Kasumi-1 (cell line): ENCODE measurements around the gene HOOK2.
A peak's percentile ranks its signal among the peaks of the same experiment; 100 is the strongest.
"Not testable (repeated sequence)": the region's sequence is repeated elsewhere in the genome, so short reads cannot be mapped to it uniquely, and the experiment has no call there.

Experiments used
- DNase-seq, 2 experiments: peaks; one replicate each; lab custom pipeline; 2025; lab: John Stamatoyannopoulos, UW

The HOOK2 gene

GRCh38 chr19:12752056-12752781 is 23.1 kb downstream of the HOOK2 start:
- no peak for DNase-seq

GRCh38 chr19:12751635-12752034 is 23.7 kb downstream of the HOOK2 start, which contains the start of gene BEST2:
TSS of gene BEST2 (plus strand) at chr19:12751791. CDS start at chr19:12752593, 802 bp downstream.
- no peak for DNase-seq

GRCh38 chr19:12750851-12751250 is 24.5 kb downstream of the HOOK2 start:
- DNase-seq = no peak

GRCh38 chr19:12749938-12750521 is 25.3 kb downstream of the HOOK2 start:
- peak in 1 of 2 experiments; percentile 35 for DNase-seq

- no peak for DNase-seq
Observed at GRCh38 chr19:12748489-12748888, 26.9 kb downstream of the HOOK2 start.

GRCh38 chr19:12745166-12745897 is 30.0 kb downstream of the HOOK2 start:
- DNase-seq = no peak

- no peak for DNase-seq
Observed at GRCh38 chr19:12737835-12738351, 37.5 kb downstream of the HOOK2 start.

GRCh38 chr19:12736995-12737834 is 38.1 kb downstream of the HOOK2 start, which contains the start of gene GET3:
TSS of gene GET3 (plus strand) at chr19:12737497. CDS start at chr19:12737506, 9 bp downstream.
- peak; percentile 99 to 100 for DNase-seq

GRCh38 chr19:12733369-12734214 is 41.8 kb downstream of the HOOK2 start:
- peak; percentile 73 to 82 for DNase-seq

GRCh38 chr19:12731337-12731736 is 44.0 kb downstream of the HOOK2 start:
- DNase-seq = no peak

- DNase-seq = peak; percentile 44 to 49
Observed at GRCh38 chr19:12730064-12730463, 45.3 kb downstream of the HOOK2 start.

GRCh38 chr19:12727745-12728433 is 47.5 kb downstream of the HOOK2 start:
- no peak for DNase-seq

GRCh38 chr19:12726988-12727316 is 48.4 kb downstream of the HOOK2 start:
- DNase-seq = no peak

GRCh38 chr19:12725612-12726011 is 49.7 kb downstream of the HOOK2 start:
- DNase-seq = not testable (repeated sequence)

- peak; percentile 87 to 88 for DNase-seq
Observed at GRCh38 chr19:12723641-12724426, 51.5 kb downstream of the HOOK2 start, which contains the start of gene TNPO2. TSS of gene TNPO2 (minus strand) at chr19:12723932. CDS start at chr19:12720977, 2,955 bp downstream.

- peak; percentile 20 to 36 for DNase-seq
Observed at GRCh38 chr19:12723381-12723640, 52.0 kb downstream of the HOOK2 start.

- DNase-seq = peak; percentile 97 to 99
Observed at GRCh38 chr19:12722566-12723380, 52.6 kb downstream of the HOOK2 start.
